Mesenchymal stem cell (in vitro differentiated cells and primary cell): Measurements from ENCODE around the gene CHST3.

Source experiments
- DNase-seq: peaks from one replicate; pipeline ENCODE4 v3.0.0-alpha.2; 2013
- H2AFZ ChIP-seq: one replicate; pipeline ENCODE4 v1.6.1; 2013; ENCODE audit warnings: low read depth, mild to moderate bottlenecking, control low read depth, inconsistent platforms, low read length, moderate library complexity
- H2AK5ac ChIP-seq: 2 replicates; pipeline ENCODE4 v1.6.1; 2013; ENCODE audit warnings: low read length, moderate library complexity, mild to moderate bottlenecking, inconsistent platforms; ENCODE audit not compliant: severe bottlenecking
- H2BK120ac ChIP-seq: one replicate; pipeline ENCODE4 v1.6.1; 2013; ENCODE audit warnings: low read depth, mild to moderate bottlenecking, inconsistent platforms, low read length, moderate library complexity
- H2BK12ac ChIP-seq, 2 experiments: one replicate each; pipeline ENCODE4 v1.6.1; 2013; ENCODE audit warnings: inconsistent platforms in 2 of 2, low read length in 2 of 2, mild to moderate bottlenecking in 2 of 2, moderate library complexity in 2 of 2, control low read depth in 1 of 2
- H2BK15ac ChIP-seq: one replicate; pipeline ENCODE4 v1.6.1; 2013; ENCODE audit warnings: mild to moderate bottlenecking, low read depth, inconsistent platforms; ENCODE audit not compliant: poor library complexity, severe bottlenecking
- H2BK5ac ChIP-seq: 2 replicates; pipeline ENCODE4 v1.6.1; 2013; ENCODE audit warnings: low read depth, mild to moderate bottlenecking, low read length, control low read depth, inconsistent platforms; ENCODE audit not compliant: poor library complexity, severe bottlenecking
- H3K14ac ChIP-seq, 2 experiments: one replicate each; pipeline ENCODE4 v1.6.1; 2013; ENCODE audit warnings: inconsistent platforms in 2 of 2, low read length in 2 of 2, control low read depth in 1 of 2, mild to moderate bottlenecking in 1 of 2, moderate library complexity in 1 of 2
- H3K18ac ChIP-seq, 2 experiments: one replicate each; pipeline ENCODE4 v1.6.1; 2013; ENCODE audit warnings: inconsistent platforms in 2 of 2, low read length in 2 of 2, control low read depth in 1 of 2, low read depth in 1 of 2, mild to moderate bottlenecking in 1 of 2
- H3K23ac ChIP-seq, 2 experiments: one replicate each; pipeline ENCODE4 v1.6.1; 2013; ENCODE audit warnings: inconsistent platforms in 2 of 2, low read length in 2 of 2, mild to moderate bottlenecking in 2 of 2, moderate library complexity in 2 of 2, control low read depth in 1 of 2
- H3K27ac ChIP-seq: 2 replicates; pipeline ENCODE4 v1.5.1; 2013; ENCODE audit warnings: mild to moderate bottlenecking, moderate library complexity, low read length, control low read depth, inconsistent platforms; ENCODE audit not compliant: poor library complexity, severe bottlenecking
- H3K27me3 ChIP-seq, 2 experiments: 2 replicates each; pipeline versions ENCODE4 v1.6.1 to v1.7.0; 2013; ENCODE audit warnings: low read length in 2 of 2, mild to moderate bottlenecking in 2 of 2, moderate library complexity in 2 of 2, control low read depth in 1 of 2, inconsistent platforms in 1 of 2; ENCODE audit not compliant: control insufficient read depth in 1 of 2, insufficient read depth in 1 of 2
- H3K36me3 ChIP-seq, 2 experiments: 2 replicates each; pipeline versions ENCODE4 v1.6.1 to v1.7.0; 2013; ENCODE audit warnings: low read length in 2 of 2, control low read depth in 1 of 2, inconsistent platforms in 1 of 2, low read depth in 1 of 2, mild to moderate bottlenecking in 1 of 2; ENCODE audit not compliant: insufficient read depth in 2 of 2, control insufficient read depth in 1 of 2
- H3K4ac ChIP-seq, 2 experiments: one replicate each; pipeline ENCODE4 v1.6.1; 2013; ENCODE audit warnings: inconsistent platforms in 2 of 2, low read length in 2 of 2, mild to moderate bottlenecking in 2 of 2, moderate library complexity in 2 of 2, control low read depth in 1 of 2, low read depth in 1 of 2
- H3K4me1 ChIP-seq: 2 replicates; pipeline ENCODE4 v1.6.1; 2013; ENCODE audit warnings: low read depth, low read length, control low read depth; ENCODE audit not compliant: control insufficient read depth, insufficient read depth
- H3K4me2 ChIP-seq: 2 replicates; pipeline ENCODE4 v1.6.1; 2013; ENCODE audit warnings: low read length, mild to moderate bottlenecking, inconsistent platforms; ENCODE audit not compliant: poor library complexity, severe bottlenecking
- H3K4me3 ChIP-seq, 2 experiments: 2 replicates each; pipeline versions ENCODE4 v1.5.1 to v1.7.0; 2013; ENCODE audit warnings: low read length in 2 of 2, mild to moderate bottlenecking in 2 of 2, control low read depth in 1 of 2, low read depth in 1 of 2; ENCODE audit not compliant: insufficient read depth in 1 of 2
- H3K79me1 ChIP-seq: replicated peaks from 2 replicates; pipeline ENCODE4 v1.6.1; 2013; ENCODE audit warnings: mild to moderate bottlenecking, control low read depth, low read length, inconsistent platforms; ENCODE audit not compliant: poor library complexity, severe bottlenecking
- H3K9ac ChIP-seq: 2 replicates; pipeline ENCODE4 v1.7.0; 2013; ENCODE audit warnings: mild to moderate bottlenecking, low read length, moderate library complexity
- H3K9me3 ChIP-seq: 2 replicates; pipeline ENCODE4 v1.7.0; 2013; ENCODE audit warnings: mild to moderate bottlenecking, low read length; ENCODE audit not compliant: control insufficient read depth
- H4K8ac ChIP-seq: one replicate; pipeline ENCODE4 v1.6.1; 2013; ENCODE audit warnings: inconsistent platforms, mild to moderate bottlenecking, low read length, moderate library complexity
- H4K91ac ChIP-seq: one replicate; pipeline ENCODE4 v1.6.1; 2013; ENCODE audit warnings: mild to moderate bottlenecking, low read length, inconsistent platforms
- WGBS: methylation state at CpG from one replicate; pipeline ENCODE4 v1.1.7; 2013; ENCODE audit warnings: mixed read lengths; 5-methylcytosine and 5-hydroxymethylcytosine counted together

Gene CHST3

DNA sequence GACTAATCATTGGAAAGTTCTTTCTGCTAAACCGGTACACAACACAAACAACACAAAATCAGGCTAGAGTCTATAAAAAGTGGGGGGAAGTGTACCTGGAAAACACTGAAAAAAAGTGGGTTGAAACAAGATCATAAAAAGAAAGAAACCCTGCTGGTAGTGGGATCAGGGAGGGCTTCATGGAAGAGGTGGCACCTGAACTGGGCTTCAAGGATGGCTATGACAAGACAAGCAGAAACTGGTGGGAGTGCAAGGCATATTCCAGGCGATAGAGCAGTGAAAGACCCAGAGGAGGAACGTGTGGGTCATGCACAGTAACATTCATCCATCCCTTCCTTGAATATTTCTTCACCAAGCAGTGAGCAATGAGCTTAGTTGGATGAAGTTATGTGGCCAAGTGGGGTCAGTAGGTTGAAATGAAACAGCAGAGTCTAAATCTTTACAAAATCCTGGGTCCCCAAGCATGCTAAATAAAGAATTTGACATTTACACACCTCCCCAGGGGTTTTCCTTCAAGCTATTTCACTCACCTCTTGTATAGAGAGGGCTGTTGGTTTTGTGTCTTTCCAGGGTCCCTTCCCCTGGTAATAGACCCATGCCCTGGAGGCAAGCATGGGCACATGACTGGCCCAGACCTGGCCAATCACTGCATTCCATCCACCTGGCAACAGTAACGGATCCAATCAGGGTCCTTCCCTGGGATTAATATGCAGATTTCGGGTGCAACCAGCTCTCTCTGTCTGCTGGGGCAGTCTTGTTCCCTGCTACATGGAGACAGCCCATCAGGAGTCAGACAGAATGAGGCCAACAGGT lies 86.0 kb downstream of the CHST3 start:
- no peak overlapping the region for H4K8ac ChIP-seq
- 64% methylated on average over 2 of the region's 5 CpGs for WGBS

DNA sequence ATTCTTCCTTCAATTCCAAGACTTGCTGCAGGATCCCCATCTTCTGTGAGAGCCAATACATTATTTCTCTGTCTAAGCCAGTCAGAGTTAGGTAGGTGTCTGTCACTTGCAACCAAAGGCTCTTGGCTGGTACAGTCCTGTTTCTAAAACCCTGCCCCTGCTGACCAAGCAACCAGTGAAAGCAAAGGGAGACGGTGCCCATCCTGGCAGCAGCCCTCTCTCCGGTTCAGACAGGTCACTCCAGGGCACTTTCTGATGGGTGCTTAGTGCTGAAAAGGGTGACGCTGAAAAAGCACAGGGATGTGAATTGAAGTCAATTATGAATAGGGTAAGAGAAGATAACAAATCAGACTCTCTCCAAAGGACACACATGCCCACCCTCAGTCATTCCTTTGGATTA lies 86.7 kb downstream of the CHST3 start:
- H3K18ac ChIP-seq = no peak overlapping the region

More for the DNA sequence above, 86.0 kb downstream of the CHST3 start:
- Histone ChIP-seq H3K23ac (no peak overlapping the region), H2BK5ac (no peak overlapping the region), H3K27ac (no peak overlapping the region), H3K18ac (no peak overlapping the region), H4K91ac (no peak overlapping the region), H3K9ac (no peak overlapping the region), H3K79me1 (no peaks in the 10 kb centered on the region), H2BK15ac (no peak overlapping the region), H3K9me3 (peaks cover 6% of the 10 kb centered on the region), H2BK120ac (no peak overlapping the region), H3K4me2 (no peak overlapping the region), H3K27me3 (peaks cover 0 to 9% of the 10 kb centered on the region in 2 experiments), H2AK5ac (no peak overlapping the region), H2AFZ (no peak overlapping the region), H3K4me1 (no peaks in the 10 kb centered on the region), H2BK12ac (no peak overlapping the region), H3K36me3 (no peaks in the 10 kb centered on the region), H3K4me3 (no peak overlapping the region), H3K4ac (no peak overlapping the region), H3K14ac (no peak overlapping the region)
- DNase-seq = no peak

DNA sequence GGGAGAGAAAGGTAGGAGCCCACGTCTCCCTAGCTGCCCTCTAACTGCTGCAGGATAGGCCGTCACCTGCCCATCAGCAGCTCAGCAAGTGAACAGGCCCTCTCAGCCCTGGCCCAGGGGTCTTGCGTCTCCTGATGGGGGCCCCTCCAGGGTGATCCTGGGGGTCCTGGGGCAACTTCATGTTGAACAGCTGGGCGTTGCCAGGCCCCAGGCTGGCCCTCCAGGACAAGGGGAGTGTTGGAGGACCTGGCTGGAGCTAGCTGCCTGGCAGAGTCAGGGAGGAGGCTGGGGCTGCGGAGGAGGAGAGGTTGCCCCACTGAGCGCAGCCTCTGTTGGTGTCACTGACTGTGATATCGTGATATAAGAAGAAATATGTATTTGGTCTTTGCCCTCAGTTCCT lies 89.5 kb downstream of the CHST3 start:
- Histone ChIP-seq H3K4me1 (no peaks in the 10 kb centered on the region), H2AK5ac (no peak overlapping the region), H3K4ac (no peak overlapping the region), H4K91ac (no peak overlapping the region), H3K23ac (no peak overlapping the region), H3K79me1 (no peaks in the 10 kb centered on the region), H2BK12ac (no peak overlapping the region), H3K9ac (no peak overlapping the region), H2AFZ (no peak overlapping the region), H2BK15ac (no peak overlapping the region), H3K36me3 (no peaks in the 10 kb centered on the region), H3K18ac (no peak overlapping the region), H3K14ac (no peak overlapping the region), H3K9me3 (no peaks in the 10 kb centered on the region), H3K27me3 (peaks cover 10 to 22% of the 10 kb centered on the region in 2 experiments), H2BK120ac (no peak overlapping the region), H3K4me3 (no peak overlapping the region), H4K8ac (no peak overlapping the region), H3K4me2 (no peak overlapping the region), H2BK5ac (no peak overlapping the region), H3K27ac (no peak overlapping the region)
- DNase-seq = no peak
- 86% methylated on average over 7 of the region's 7 CpGs for WGBS

More for the DNA sequence above, 86.7 kb downstream of the CHST3 start:
- Histone ChIP-seq H2AFZ (no peak overlapping the region), H3K14ac (no peak overlapping the region), H2BK5ac (no peak overlapping the region), H2BK15ac (no peak overlapping the region), H3K4me2 (no peak overlapping the region), H3K79me1 (no peaks in the 10 kb centered on the region), H2BK120ac (no peak overlapping the region), H3K27ac (no peak overlapping the region), H3K27me3 (peaks cover 1 to 13% of the 10 kb centered on the region in 2 experiments), H4K8ac (no peak overlapping the region), H2BK12ac (no peak overlapping the region), H3K9me3 (peaks cover 6% of the 10 kb centered on the region), H3K4me3 (no peak overlapping the region), H4K91ac (no peak overlapping the region), H3K9ac (no peak overlapping the region), H3K4ac (no peak overlapping the region), H2AK5ac (no peak overlapping the region), H3K23ac (no peak overlapping the region), H3K36me3 (no peaks in the 10 kb centered on the region), H3K4me1 (no peaks in the 10 kb centered on the region)
- DNase-seq = no peak
- 94% methylated on average over 2 of the region's 3 CpGs for WGBS

DNA sequence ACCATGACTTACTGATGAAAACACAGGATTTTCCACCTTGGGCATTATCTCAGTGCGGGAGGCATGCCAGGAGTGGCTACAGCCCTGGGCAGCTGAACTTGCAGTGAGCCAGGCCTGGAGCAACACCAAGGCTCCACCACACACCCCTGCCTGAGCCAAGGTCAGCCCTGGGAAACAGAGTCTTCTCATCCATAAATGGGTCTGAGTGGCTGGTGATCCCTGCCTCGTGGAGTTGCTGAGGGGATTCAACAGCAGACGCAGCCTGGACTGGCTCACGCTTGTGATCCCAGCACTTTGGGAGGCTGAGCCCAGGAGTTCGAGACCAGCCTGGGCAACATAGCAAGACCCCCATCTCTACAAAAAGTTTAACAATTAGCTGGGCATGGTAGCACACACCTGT lies 91.9 kb downstream of the CHST3 start:
- Histone ChIP-seq H3K9me3 (no peaks in the 10 kb centered on the region), H4K91ac (peak overlapping the region; percentile 8), H2BK15ac (no peak overlapping the region), H3K18ac (no peak overlapping the region), H3K4me3 (no peak overlapping the region), H3K36me3 (no peaks in the 10 kb centered on the region), H3K4ac (peak overlapping the region in 1 of 2 experiments; percentile 24), H3K27me3 (peaks cover 29 to 40% of the 10 kb centered on the region in 2 experiments), H2AFZ (no peak overlapping the region), H3K27ac (no peak overlapping the region), H3K4me2 (no peak overlapping the region), H3K23ac (no peak overlapping the region), H4K8ac (no peak overlapping the region), H2BK5ac (no peak overlapping the region), H2BK120ac (no peak overlapping the region), H2BK12ac (no peak overlapping the region), H3K4me1 (no peaks in the 10 kb centered on the region), H2AK5ac (no peak overlapping the region), H3K9ac (no peak overlapping the region), H3K79me1 (no peaks in the 10 kb centered on the region), H3K14ac (no peak overlapping the region)
- 86% methylated on average over 4 of the region's 5 CpGs for WGBS
- no peak for DNase-seq
